ENCODE data around the gene CCDC51. TPM values are rescaled to one million over a fixed set of nuclear protein-coding genes. Genes with fewer than 3 reads are reported as not detected.

The CCDC51 gene
- total and polyA plus RNA-seq, 9 of the 15 experiments (the other 6 are each of a cell fraction or from before 2014, with no cell fraction given), result 6.5 to 18.6 (median 15.7) TPM

DNA sequence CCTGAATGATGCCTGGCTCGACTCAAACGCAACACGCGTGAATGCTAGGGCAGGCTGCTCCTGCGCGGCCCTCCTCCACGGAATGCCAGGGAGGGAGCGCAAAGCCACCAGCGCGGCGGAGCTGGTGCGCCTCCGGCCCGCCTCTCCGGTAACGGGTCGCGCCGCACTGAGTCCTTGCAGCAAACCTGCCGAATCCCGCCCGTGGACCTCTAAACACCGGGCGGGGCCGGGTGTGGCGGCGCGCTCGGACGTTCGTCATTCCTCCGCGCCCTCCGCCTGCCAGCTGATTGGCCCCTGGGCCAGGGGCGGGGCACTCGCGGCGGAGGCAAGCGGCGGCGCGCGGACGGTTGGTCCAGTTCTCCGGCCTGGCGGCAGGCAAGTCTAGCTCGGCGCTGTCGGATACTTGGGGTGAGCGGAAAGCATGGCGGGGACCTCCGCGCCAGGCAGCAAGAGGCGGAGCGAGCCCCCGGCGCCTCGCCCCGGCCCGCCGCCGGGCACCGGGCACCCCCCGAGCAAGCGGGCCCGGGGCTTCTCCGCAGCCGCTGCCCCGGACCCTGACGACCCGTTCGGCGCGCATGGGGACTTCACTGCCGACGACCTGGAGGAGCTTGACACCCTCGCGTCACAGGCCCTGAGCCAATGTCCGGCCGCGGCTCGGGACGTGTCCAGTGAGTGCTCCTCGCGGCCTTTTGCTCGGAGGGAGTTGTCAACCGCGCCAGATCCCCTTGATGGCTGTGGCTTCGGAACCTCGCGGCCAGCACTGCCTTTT is 6.7 kb upstream of the CCDC51 start, which contains the start of gene ATRIP (continued):
- TF ChIP-seq, protein P1, sequence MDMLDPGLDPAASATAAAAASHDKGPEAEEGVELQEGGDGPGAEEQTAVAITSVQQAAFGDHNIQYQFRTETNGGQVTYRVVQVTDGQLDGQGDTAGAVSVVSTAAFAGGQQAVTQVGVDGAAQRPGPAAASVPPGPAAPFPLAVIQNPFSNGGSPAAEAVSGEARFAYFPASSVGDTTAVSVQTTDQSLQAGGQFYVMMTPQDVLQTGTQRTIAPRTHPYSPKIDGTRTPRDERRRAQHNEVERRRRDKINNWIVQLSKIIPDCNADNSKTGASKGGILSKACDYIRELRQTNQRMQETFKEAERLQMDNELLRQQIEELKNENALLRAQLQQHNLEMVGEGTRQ (CRISPR knock-in tag; IDR thresholded peaks at IDR 0.05), result no peak
- no peak for TF ChIP-seq NR4A1 (CRISPR knock-in tag; IDR thresholded peaks at IDR 0.05)
- peak; percentile 48; the same call in 1 of the 2 replicates for TF ChIP-seq NR4A1 (tag; IDR thresholded peaks at IDR 0.05)
- peak; percentile 97 for TF ChIP-seq CREB1 (IDR thresholded peaks at IDR 0.05)
- TF ChIP-seq CREB1 (CRISPR knock-in tag; IDR thresholded peaks at IDR 0.05), result peak; percentile 99
- TF ChIP-seq, protein P2, sequence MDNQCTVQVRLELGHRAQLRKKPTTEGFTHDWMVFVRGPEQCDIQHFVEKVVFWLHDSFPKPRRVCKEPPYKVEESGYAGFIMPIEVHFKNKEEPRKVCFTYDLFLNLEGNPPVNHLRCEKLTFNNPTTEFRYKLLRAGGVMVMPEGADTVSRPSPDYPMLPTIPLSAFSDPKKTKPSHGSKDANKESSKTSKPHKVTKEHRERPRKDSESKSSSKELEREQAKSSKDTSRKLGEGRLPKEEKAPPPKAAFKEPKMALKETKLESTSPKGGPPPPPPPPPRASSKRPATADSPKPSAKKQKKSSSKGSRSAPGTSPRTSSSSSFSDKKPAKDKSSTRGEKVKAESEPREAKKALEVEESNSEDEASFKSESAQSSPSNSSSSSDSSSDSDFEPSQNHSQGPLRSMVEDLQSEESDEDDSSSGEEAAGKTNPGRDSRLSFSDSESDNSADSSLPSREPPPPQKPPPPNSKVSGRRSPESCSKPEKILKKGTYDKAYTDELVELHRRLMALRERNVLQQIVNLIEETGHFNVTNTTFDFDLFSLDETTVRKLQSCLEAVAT (IDR thresholded peaks at IDR 0.05), result no peak
- no peak for TF ChIP-seq SREBF2 (CRISPR knock-in tag; IDR thresholded peaks at IDR 0.05)
- no peak for TF ChIP-seq NFRKB (IDR thresholded peaks at IDR 0.05; ENCODE audit: low read depth)
- TF ChIP-seq TAF9B (IDR thresholded peaks at IDR 0.05; ENCODE audit: partially characterized antibody), result no peak
- peak; percentile 95; the same call in 1 of the 2 replicates for TF ChIP-seq PHF8 (IDR thresholded peaks at IDR 0.05; ENCODE audit: borderline replicate concordance, low read length)
- TF ChIP-seq, protein P3, sequence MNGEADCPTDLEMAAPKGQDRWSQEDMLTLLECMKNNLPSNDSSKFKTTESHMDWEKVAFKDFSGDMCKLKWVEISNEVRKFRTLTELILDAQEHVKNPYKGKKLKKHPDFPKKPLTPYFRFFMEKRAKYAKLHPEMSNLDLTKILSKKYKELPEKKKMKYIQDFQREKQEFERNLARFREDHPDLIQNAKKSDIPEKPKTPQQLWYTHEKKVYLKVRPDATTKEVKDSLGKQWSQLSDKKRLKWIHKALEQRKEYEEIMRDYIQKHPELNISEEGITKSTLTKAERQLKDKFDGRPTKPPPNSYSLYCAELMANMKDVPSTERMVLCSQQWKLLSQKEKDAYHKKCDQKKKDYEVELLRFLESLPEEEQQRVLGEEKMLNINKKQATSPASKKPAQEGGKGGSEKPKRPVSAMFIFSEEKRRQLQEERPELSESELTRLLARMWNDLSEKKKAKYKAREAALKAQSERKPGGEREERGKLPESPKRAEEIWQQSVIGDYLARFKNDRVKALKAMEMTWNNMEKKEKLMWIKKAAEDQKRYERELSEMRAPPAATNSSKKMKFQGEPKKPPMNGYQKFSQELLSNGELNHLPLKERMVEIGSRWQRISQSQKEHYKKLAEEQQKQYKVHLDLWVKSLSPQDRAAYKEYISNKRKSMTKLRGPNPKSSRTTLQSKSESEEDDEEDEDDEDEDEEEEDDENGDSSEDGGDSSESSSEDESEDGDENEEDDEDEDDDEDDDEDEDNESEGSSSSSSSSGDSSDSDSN (IDR thresholded peaks at IDR 0.05; ENCODE audit: borderline replicate concordance in 1 of 2, low read depth in 2 of 2, low read length in 2 of 2), result peak in 1 of 2 experiments; percentile 62; a peak in 2 of 4 replicates
- TF ChIP-seq, protein P4, sequence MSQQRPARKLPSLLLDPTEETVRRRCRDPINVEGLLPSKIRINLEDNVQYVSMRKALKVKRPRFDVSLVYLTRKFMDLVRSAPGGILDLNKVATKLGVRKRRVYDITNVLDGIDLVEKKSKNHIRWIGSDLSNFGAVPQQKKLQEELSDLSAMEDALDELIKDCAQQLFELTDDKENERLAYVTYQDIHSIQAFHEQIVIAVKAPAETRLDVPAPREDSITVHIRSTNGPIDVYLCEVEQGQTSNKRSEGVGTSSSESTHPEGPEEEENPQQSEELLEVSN (IDR thresholded peaks at IDR 0.05; ENCODE audit: borderline replicate concordance in 1 of 2, extremely low read depth in 1 of 2, insufficient read depth in 1 of 2, insufficient read length in 1 of 2, low read depth in 1 of 2, low read length in 1 of 2, poor library complexity in 1 of 2, severe bottlenecking in 1 of 2), result peak; percentile 52 to 54
- no peak for TF ChIP-seq GTF2A2 (tag; IDR thresholded peaks at IDR 0.05)
- TF ChIP-seq LEF1 (IDR thresholded peaks at IDR 0.05), result no peak
- TF ChIP-seq POLR3A (IDR thresholded peaks at IDR 0.05; ENCODE audit: borderline replicate concordance, extremely low read depth, insufficient read depth, insufficient read length), result no peak
- TF ChIP-seq ARHGAP35 (IDR thresholded peaks at IDR 0.05; ENCODE audit: partially characterized antibody), result no peak
- no peak for TF ChIP-seq ESRRA (IDR thresholded peaks at IDR 0.05; ENCODE audit: borderline replicate concordance, low read depth)
- TF ChIP-seq PRMT5 (CRISPR knock-in tag; IDR thresholded peaks at IDR 0.05), result no peak
- TF ChIP-seq GATAD2A (IDR thresholded peaks at IDR 0.05), result no peak
- TF ChIP-seq, protein P5, sequence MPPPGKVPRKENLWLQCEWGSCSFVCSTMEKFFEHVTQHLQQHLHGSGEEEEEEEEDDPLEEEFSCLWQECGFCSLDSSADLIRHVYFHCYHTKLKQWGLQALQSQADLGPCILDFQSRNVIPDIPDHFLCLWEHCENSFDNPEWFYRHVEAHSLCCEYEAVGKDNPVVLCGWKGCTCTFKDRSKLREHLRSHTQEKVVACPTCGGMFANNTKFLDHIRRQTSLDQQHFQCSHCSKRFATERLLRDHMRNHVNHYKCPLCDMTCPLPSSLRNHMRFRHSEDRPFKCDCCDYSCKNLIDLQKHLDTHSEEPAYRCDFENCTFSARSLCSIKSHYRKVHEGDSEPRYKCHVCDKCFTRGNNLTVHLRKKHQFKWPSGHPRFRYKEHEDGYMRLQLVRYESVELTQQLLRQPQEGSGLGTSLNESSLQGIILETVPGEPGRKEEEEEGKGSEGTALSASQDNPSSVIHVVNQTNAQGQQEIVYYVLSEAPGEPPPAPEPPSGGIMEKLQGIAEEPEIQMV (tag; conservative IDR thresholded peaks at IDR 0.05; ENCODE audit: low read depth), result no peak

Measured in K562 (cell line).